Mucosa of gallbladder (tissue), 1 donor: ENCODE data around the gene NPSR1. TPM values are rescaled to one million over a fixed set of nuclear protein-coding genes. Genes with fewer than 3 reads are reported as not detected.
"Not testable (repeated sequence)": the region's sequence is repeated elsewhere in the genome, so short reads cannot be mapped to it uniquely, and the experiment has no call there.

ENCODE experiments used
- DNase-seq: peaks from one replicate; pipeline ENCODE4 v3.0.0-alpha.2; 2020; ENCODE audit warnings: low spot score
- total RNA-seq: library from RNA; stranded (reverse); gene quantifications from one replicate; pipeline ENCODE4 v1.2.1, GENCODE V29; 2021
- donor health status: DM: no; HTN: no; CAD: no.

Gene NPSR1
- total RNA-seq, 1 donor from 2014 or later = not detected

DNA sequence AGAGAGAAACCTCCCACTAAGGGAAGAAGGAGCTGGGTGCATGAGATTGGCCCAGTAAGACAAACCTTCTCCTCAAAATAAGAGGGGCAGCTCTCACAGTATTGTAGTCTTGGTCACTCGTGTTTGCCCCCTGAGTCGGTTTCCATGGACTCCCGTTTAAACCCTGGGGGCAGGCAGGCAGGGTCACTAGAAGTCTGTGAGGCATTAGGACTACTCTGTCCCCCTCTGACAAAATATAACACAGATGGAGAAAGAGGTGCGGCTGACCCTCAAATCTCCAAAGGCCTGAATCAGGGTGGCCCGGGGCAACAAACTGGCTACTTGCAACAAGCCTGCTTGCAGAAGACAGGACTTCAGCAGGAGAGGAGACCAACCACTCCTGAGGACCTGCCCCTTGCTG, 210.6 kb downstream of the NPSR1 start:
- DNase-seq = not testable (repeated sequence)

DNA sequence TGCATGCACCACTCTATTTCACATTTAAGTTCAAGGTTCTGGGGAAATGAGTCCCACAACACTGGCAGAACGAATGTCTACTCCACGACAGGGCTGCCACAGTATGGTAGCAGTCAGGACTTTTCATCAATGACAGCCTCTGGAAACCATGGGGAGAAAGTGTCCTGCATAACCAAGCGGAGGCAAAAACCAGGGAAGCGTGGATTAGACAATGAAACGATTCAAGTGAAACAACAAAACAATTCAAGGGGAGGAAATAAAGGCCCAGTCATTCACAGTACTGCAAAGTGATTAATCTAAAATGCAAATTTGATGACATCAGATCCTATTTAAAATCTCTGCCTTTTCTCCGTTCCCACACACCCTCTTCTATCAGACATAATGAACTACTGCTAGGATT, 211.0 kb downstream of the NPSR1 start:
- DNase-seq = no peak

GRCh38 chr7:34870041-34870440, 212.0 kb downstream of the NPSR1 start:
- not testable (repeated sequence) for DNase-seq

GRCh38 chr7:34874329-34874728, 216.3 kb downstream of the NPSR1 start:
- DNase-seq = not testable (repeated sequence)

DNA sequence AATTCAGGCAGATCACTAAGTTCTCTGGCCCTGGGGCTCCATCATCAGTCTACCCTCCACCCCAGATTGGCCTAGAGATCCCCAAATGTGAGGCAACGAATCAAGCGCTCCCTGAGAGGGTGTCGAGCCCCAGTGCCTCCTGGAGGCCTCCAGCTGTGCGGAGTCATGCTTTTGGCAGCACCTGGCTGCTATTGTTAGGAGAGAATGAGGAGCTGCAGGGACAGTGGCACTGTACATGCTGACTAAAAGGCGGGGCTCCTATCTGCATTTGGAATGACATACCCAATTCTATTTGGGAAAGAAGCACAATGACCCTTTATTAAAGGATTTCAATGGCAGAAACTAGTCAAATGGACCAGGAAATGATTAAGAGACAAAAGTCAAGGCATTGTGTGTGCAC, 217.5 kb downstream of the NPSR1 start:
- no peak for DNase-seq

DNA sequence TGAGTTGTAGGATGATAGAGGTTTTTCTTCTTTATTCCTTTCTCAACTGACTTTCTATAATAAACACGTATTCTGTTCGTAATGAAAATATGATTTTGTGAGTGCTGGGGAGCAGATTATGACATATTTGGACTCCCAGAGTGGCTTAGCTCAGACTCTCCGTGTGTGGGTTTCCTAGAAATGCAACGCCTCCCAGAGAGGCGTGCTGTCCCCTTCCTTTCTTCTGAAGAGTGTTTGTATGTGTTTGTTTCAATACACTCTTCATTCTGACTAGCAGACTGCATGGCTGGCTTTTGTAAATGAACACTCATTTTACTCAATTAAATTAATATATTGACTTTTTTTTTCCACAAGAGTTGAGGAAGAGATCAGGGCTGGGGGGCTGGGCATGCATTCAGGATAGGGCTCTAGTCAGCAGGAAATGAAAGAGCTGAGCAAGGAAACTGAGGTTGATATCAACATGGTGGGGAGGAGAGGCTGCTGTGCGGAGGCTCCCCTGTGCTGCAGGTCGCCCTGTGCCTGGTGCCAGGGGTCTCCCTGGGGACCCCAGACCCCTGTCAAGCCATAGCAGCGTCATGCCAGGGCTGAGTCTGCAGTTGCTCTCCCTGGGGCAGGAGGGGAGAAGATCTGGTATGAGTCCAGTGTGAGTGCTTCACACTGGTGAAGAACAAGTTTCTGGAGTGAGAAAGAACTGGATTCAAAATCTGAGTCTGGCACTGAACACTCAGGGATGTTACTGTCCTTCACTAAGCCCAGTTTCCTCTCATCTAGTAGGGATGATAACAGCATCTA, 221.1 kb downstream of the NPSR1 start:
- DNase-seq = not testable (repeated sequence)

- no peak for DNase-seq
Observed at GRCh38 chr7:34879871-34880270, 221.9 kb downstream of the NPSR1 start.

DNA sequence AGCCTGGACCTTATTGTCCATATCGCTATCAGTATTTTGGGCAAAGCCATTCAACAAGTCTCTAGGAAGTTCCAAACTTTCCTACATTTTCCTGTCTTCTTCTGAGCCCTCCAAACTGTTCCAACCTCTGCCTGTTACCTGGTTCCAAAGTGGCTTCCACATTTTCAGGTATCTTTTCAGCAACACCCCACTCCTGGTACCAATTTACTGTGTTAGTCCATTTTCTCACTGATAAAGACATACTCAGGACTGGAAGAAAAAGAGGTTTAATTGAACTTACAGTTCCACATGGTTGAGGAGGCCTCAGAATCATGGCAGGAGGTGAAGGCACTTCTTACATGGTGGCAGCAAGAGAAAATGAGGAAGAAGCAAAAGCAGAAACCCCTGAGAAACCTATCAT, 225.8 kb downstream of the NPSR1 start:
- not testable (repeated sequence) for DNase-seq

GRCh38 chr7:34886856-34887255, 228.8 kb downstream of the NPSR1 start:
- no peak for DNase-seq

DNA sequence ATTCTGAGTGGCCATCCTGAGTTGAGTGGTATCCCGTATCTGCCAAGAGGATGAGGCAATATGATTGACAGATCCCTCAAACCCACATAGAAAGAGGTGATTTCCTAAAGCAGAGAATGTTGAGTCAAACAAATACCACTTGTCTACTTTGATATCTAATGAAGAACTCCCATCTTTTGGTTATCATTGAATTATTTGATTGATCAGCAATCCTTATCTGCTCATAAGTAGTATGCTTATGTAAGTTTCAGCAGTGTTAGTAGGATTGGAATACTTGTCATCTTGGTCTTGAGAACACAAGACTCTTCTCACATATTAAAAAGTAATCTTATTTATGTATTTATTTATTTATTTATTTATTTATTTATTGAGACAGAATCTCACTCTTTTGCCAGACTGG, 231.9 kb downstream of the NPSR1 start:
- DNase-seq = no peak

DNA sequence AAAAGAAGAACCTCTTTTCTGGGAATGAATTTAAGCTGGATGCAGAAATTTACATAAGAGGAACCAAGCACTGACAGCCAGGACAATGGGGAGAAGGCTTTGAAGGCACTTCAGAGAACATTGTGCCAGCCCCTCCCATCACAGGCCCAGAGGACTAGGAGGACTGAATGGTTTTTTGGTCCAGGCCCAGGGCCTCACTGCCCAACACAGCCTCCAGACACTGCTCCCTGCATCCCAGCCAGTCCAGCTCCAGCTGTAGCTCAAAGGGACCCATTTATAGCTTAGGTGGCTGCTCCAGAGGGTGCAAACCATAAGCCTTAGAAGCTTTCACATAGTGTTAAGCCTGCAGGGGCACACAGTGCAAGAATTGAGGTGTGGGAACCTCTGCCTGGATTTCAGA, 237.2 kb downstream of the NPSR1 start:
- DNase-seq = no peak
